Liver (tissue), 9 donors: ENCODE data around the gene PITPNM1. TPM values are rescaled to one million over a fixed set of nuclear protein-coding genes. Genes with fewer than 3 reads are reported as not detected.

Source experiments
- DNase-seq: peaks from one replicate; pipeline ENCODE4 v3.0.0-alpha.2; 2017; ENCODE audit warnings: low spot score
- H3K27ac ChIP-seq, 2 donors: one replicate each; pipeline ENCODE4 v1.7.0; 2013; ENCODE audit warnings: inconsistent platforms in 2 of 2, low read length in 2 of 2, control low read depth in 1 of 2, low read depth in 1 of 2, mild to moderate bottlenecking in 1 of 2
- H3K27me3 ChIP-seq, 4 donors: one replicate each; pipeline versions ENCODE4 v1.6.1 to v1.7.0; 2013; ENCODE audit warnings: low read length in 3 of 4, inconsistent platforms in 1 of 4, mild to moderate bottlenecking in 1 of 4, moderate library complexity in 1 of 4; ENCODE audit not compliant: control insufficient read depth in 4 of 4, insufficient read depth in 4 of 4
- H3K36me3 ChIP-seq, 4 donors: one replicate each; pipeline versions ENCODE4 v1.6.1 to v1.7.0; 2013; ENCODE audit warnings: low read length in 3 of 4, mild to moderate bottlenecking in 3 of 4, low read depth in 1 of 4, moderate library complexity in 1 of 4; ENCODE audit not compliant: control insufficient read depth in 4 of 4, insufficient read depth in 3 of 4
- H3K4me1 ChIP-seq, 4 donors: one replicate each; pipeline versions ENCODE4 v1.6.1 to v1.7.0; 2013; ENCODE audit warnings: low read length in 3 of 4, mild to moderate bottlenecking in 3 of 4, moderate library complexity in 1 of 4; ENCODE audit not compliant: control insufficient read depth in 4 of 4, insufficient read depth in 4 of 4
- H3K4me3 ChIP-seq, 3 donors: one replicate each; pipeline versions ENCODE4 v1.6.1 to v1.7.0; 2013; ENCODE audit warnings: low read length in 3 of 3, control low read depth in 1 of 3, low read depth in 1 of 3, mild to moderate bottlenecking in 1 of 3
- H3K9ac ChIP-seq, 2 donors: one replicate each; pipeline ENCODE4 v1.7.0; 2013; ENCODE audit warnings: low read length in 2 of 2, mild to moderate bottlenecking in 2 of 2, moderate library complexity in 2 of 2, control low read depth in 1 of 2, low read depth in 1 of 2
- H3K9me3 ChIP-seq, 4 donors: one replicate each; pipeline versions ENCODE4 v1.6.1 to v1.7.0; 2013; ENCODE audit warnings: low read length in 3 of 4; ENCODE audit not compliant: control insufficient read depth in 4 of 4
- ATF3 ChIP-seq: IDR thresholded peaks from 2 replicates; pipeline ENCODE4 v1.6.1; 2016; ENCODE audit warnings: antibody characterized with exemption
- EGR1 ChIP-seq, 2 donors: IDR thresholded peaks; 2 replicates each; pipeline ENCODE4 v1.6.1; 2016 to 2018; ENCODE audit warnings: antibody characterized with exemption in 2 of 2, low read depth in 2 of 2
- FOXA1 ChIP-seq: IDR thresholded peaks from 2 replicates; pipeline ENCODE4 v1.6.1; 2016; ENCODE audit warnings: antibody characterized with exemption
- FOXA2 ChIP-seq: IDR thresholded peaks from 2 replicates; pipeline ENCODE4 v1.6.1; 2016; ENCODE audit warnings: antibody characterized with exemption
- GABPA ChIP-seq, 2 donors: IDR thresholded peaks in 1 of 2; conservative IDR thresholded peaks in 1 of 2; 2 replicates each; pipeline ENCODE4 v1.6.1; 2016; ENCODE audit warnings: antibody characterized with exemption in 2 of 2, mild to moderate bottlenecking in 1 of 2, moderate library complexity in 1 of 2
- HNF4A ChIP-seq, 2 donors: conservative IDR thresholded peaks; 2 replicates each; pipeline ENCODE4 v1.6.1; 2016; ENCODE audit warnings: antibody characterized with exemption in 2 of 2, mild to moderate bottlenecking in 2 of 2
- HNF4G ChIP-seq: IDR thresholded peaks from 2 replicates; pipeline ENCODE4 v1.6.1; 2016; ENCODE audit warnings: antibody characterized with exemption
- MAX ChIP-seq: IDR thresholded peaks from 2 replicates; pipeline ENCODE4 v1.6.1; 2016; ENCODE audit warnings: antibody characterized with exemption
- NR2F2 ChIP-seq: IDR thresholded peaks from 2 replicates; pipeline ENCODE4 v1.6.1; 2016; ENCODE audit warnings: antibody characterized with exemption
- RAD21 ChIP-seq, 2 donors: IDR thresholded peaks; 2 replicates each; pipeline ENCODE4 v1.6.1; 2016; ENCODE audit warnings: antibody characterized with exemption in 2 of 2, mild to moderate bottlenecking in 2 of 2
- REST ChIP-seq: IDR thresholded peaks from 2 replicates; pipeline ENCODE4 v1.6.1; 2016; ENCODE audit warnings: antibody characterized with exemption, mild to moderate bottlenecking
- RXRA ChIP-seq, 2 donors: IDR thresholded peaks; 2 replicates each; pipeline ENCODE4 v1.6.1; 2017 to 2018; ENCODE audit warnings: antibody characterized with exemption in 2 of 2, mild to moderate bottlenecking in 1 of 2
- SP1 ChIP-seq: IDR thresholded peaks from 2 replicates; pipeline ENCODE4 v1.6.1; 2018; ENCODE audit warnings: antibody characterized with exemption, mild to moderate bottlenecking
- TAF1 ChIP-seq: conservative IDR thresholded peaks from 2 replicates; pipeline ENCODE4 v1.6.1; 2016; ENCODE audit warnings: antibody characterized with exemption, mild to moderate bottlenecking
- WGBS: extraction: QIAGEN DNeasy Blood & Tissue Kit; methylation state at CpG from one replicate; pipeline ENCODE4 v1.1.7; 2013; 5-methylcytosine and 5-hydroxymethylcytosine counted together
- polyA plus RNA-seq, 2 donors: library from polyadenylated mRNA; stranded (reverse) in 1 of 2; unstranded in 1 of 2; fragments of 200-250 nt in 1 of 2; fragments of >200 nt in 1 of 2; fragmentation: Nextera tagmentation in 1 of 2; extraction: Ambion mirVana in 1 of 2; gene quantifications; one replicate each; pipeline versions ENCODE4 v1.2.1 to v1.2.3, GENCODE V29; 2013 to 2015
- total RNA-seq, 2 donors: library from RNA; depleted of rRNA; stranded (reverse); fragments of >200 nt; gene quantifications; one replicate each; pipeline ENCODE4 v1.2.3, GENCODE V29; 2014
- donor health status: healthy.
- donor health status: healthy.
- donor health status: healthy.
- donor health status: healthy.
- donor health status: healthy.

PITPNM1 gene
- total and polyA plus RNA-seq, 4 donors: 1.3 to 9.3 (median 5.1) TPM

GRCh38 chr11:67523556-67524479, 18.7 kb upstream of the PITPNM1 start:
- Histone ChIP-seq H3K4me1 (peaks cover 2 to 12% (median 8%) of the 10 kb centered on the region in 4 donors), H3K9ac (no peak overlapping the region), H3K36me3 (no peaks in the 10 kb centered on the region), H3K9me3 (no peaks in the 10 kb centered on the region), H3K27me3 (no peaks in the 10 kb centered on the region), H3K27ac (no peak overlapping the region), H3K4me3 (no peak overlapping the region)
- DNase-seq: no peak
- no peak for TF ChIP-seq REST
- TF ChIP-seq TAF1: no peak
- TF ChIP-seq MAX: no peak
- no peak for TF ChIP-seq ATF3
- 83% methylated on average over 25 of the region's 25 CpGs for WGBS

- Histone ChIP-seq H3K9ac (no peak within 1 kb of the TSS), H3K27ac (no peak within 1 kb of the TSS), H3K36me3 (no peaks in the 10 kb centered on the region), H3K9me3 (no peaks in the 10 kb centered on the region), H3K27me3 (no peaks in the 10 kb centered on the region), H3K4me1 (peaks cover 2 to 12% (median 8%) of the 10 kb centered on the region in 4 donors), H3K4me3 (no peak within 1 kb of the TSS)
- whole genome bisulfite sequencing: 91% methylated on average over 23 of the region's 23 CpGs
- DNase-seq: no peak
- TF ChIP-seq TAF1 (no peak), SP1 (no peak), NR2F2 (no peak), FOXA1 (no peak), RXRA (IDR thresholded peaks at IDR 0.05) (no peak), REST (no peak), RAD21 (IDR thresholded peaks at IDR 0.05) (no peak), MAX (no peak), FOXA2 (no peak), EGR1 (IDR thresholded peaks at IDR 0.05; ENCODE audit: low read depth in 2 of 2) (no peak), HNF4G (no peak), HNF4A (conservative IDR thresholded peaks at IDR 0.05) (no peak), GABPA (IDR thresholded peaks at IDR 0.05 in 1 of 2, conservative IDR thresholded peaks at IDR 0.05 in 1 of 2) (no peak), ATF3 (no peak)
Observed at GRCh38 chr11:67522844-67523555, 17.8 kb upstream of the PITPNM1 start, which contains the start of gene CABP2. Gene CABP2, minus strand, starts transcription at chr11:67523446. Its CDS starts 120 bp downstream, at chr11:67523326.
